ENCODE data around the gene TXNDC5. TPM values are rescaled to one million over a fixed set of nuclear protein-coding genes. Genes with fewer than 3 reads are reported as not detected.
"Not testable (repeated sequence)": the region's sequence is repeated elsewhere in the genome, so short reads cannot be mapped to it uniquely, and the experiment has no call there.

TXNDC5 gene
- polyA plus RNA-seq, 4 donors = 88.5 to 116 (median 98.3) TPM

- DNase-seq (ENCODE audit: low read depth in 4 of 4, low spot score in 2 of 4) = no peak
Observed at GRCh38 chr6:7897461-7898192, 13.0 kb downstream of the TXNDC5 start.

GRCh38 chr6:7896465-7896987 is 14.1 kb downstream of the TXNDC5 start:
- no peak for DNase-seq (ENCODE audit: low read depth in 4 of 4, low spot score in 2 of 4)

DNA sequence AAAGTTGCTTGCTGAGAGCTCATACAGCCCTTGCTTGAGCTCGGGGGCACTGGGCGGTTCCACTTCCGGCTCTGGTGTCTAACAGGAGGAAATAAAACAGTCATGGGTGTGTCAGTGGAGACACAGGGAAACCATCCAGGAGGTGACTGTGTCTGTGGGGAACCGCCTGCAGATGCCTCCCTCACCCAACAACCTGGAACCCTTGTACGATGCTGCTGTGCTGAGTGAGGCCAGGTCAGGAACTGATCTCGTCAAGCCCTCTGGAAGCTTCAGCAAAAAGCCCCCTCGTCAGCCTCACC is 15.5 kb downstream of the TXNDC5 start:
- DNase-seq (ENCODE audit: low read depth in 4 of 4, low spot score in 2 of 4) = no peak

DNA sequence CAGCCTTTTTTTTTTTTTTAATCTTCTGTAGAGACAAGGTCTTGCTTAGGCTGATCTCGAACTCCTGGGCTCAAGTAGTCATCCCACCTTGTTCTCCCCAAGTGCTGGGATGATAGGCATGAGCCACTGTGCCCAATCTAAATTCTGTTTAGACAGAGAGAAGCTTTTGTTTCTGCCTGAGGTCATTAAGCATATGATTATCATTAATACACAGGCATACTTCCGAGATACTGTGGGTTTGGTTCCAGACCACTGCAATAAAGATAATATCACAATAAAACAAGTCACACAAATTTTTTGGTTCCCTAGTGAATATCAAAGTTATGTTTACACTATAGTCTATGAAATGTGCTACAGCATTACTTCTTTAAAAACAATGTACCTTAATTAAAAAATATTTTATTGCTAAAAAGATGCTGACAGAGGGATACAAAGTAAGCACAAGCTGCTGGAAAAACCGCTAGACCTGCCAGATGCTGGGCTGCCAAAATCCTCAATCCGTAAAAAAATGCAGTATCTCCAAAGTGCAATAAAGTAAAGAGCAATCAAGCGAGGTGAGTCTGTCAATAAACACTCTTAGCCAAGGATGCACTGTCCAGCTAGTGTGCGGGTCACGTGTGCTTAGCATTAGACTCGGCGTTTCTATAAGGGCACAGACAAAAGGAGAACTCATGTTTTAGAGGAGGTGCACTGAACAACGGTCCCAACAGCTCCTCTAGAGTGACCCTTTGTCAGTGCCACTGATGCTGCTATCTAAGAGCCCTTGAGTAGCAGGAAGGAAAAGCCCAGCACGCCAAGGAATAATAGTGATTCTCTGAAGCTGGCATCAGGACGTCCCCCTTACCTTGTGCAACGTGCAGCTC is 16.1 kb downstream of the TXNDC5 start:
- DNase-seq (ENCODE audit: low read depth in 4 of 4, low spot score in 2 of 4) = no peak

DNA sequence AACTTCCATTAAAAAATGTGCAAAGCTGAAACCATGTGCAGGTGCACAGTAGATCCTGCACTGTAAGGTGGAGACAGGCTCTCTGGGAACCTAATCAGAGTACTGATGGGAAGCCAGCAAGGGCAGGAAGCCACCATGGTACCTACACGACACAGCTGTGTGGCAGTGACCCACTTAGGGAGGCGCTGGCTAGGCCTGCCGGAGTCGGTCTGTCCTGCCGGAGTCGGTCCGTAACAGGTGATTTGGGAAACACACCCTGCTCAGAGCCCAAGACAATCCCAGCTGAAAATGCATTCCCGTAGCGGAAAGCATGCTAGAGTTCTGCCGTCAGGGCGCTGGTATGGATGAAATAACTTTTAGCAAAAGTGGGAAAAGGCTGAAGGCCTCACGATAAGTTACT is 17.2 kb downstream of the TXNDC5 start:
- DNase-seq (ENCODE audit: low read depth in 4 of 4, low spot score in 2 of 4) = no peak

- DNase-seq (ENCODE audit: low read depth in 4 of 4, low spot score in 2 of 4) = not testable (repeated sequence)
Observed at GRCh38 chr6:7892367-7892766, 18.2 kb downstream of the TXNDC5 start.

DNA sequence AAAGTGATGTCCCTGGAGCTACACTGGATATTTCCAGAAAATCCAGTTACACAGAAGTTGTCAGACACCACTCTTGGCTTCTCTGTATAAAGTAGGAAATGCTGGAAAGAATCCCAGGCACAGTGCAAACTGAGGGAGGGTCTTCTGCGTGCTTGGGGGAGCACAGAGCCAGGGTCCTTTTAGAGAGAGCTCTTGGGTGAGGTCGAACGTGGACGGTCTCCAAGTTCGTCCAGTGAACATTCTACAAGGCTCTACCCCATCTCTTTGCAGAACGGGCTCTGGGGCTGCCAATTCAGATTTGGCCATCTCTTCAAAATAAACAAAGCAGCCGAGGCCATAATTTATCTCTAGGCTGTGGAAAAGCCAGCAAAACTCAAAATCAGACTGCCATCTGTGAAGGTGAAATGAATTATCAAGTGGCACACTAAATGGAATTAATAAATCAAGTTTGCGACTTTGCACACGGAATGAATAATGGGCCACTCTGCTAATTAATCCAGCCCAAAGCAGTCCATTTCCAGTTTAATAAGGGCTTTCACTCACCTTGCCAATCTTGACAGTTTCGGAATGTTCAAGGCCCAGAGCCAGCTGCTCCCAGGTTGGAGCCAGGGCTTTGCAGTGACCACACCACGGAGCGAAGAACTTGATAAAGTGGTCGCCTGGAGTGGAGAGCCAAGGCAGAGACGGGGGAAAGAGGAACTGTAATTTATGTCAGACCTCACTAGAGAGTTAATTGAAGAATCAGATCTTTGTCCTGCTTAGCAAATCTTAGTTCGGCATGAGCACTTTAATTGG is 19.3 kb downstream of the TXNDC5 start:
- no peak for DNase-seq (ENCODE audit: low read depth in 4 of 4, low spot score in 2 of 4)

- no peak for DNase-seq (ENCODE audit: low read depth in 4 of 4, low spot score in 2 of 4)
Observed at GRCh38 chr6:7888587-7889357, 21.8 kb downstream of the TXNDC5 start.

GRCh38 chr6:7887278-7887991 is 23.2 kb downstream of the TXNDC5 start:
- no peak for DNase-seq (ENCODE audit: low read depth in 4 of 4, low spot score in 2 of 4)

DNA sequence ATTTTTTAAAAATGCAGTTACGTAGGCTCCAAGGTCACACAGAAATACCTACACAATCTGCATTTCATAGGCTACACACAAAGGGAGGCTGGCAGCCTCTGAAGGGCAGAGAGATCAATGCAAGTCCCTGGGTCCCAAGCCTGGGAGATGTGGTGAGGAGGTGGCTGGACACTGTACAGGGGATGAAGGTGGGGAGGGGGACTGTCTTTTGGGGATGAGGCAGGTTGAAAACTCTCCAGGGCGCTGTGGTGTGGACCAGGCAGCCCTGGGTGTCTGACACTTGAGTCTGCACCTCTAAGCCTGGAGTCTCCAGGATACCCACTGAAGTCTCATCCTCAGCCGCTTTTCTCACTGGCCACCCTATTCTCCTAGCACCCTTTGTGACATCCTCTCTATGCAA is 24.5 kb downstream of the TXNDC5 start:
- no peak for DNase-seq (ENCODE audit: low read depth in 4 of 4, low spot score in 2 of 4)

GRCh38 chr6:7883381-7883780 is 27.2 kb downstream of the TXNDC5 start:
- no peak for DNase-seq (ENCODE audit: low read depth in 4 of 4, low spot score in 2 of 4)

- DNase-seq (ENCODE audit: low read depth in 4 of 4, low spot score in 2 of 4) = no peak
Observed at GRCh38 chr6:7882505-7883257, 27.9 kb downstream of the TXNDC5 start.

DNA sequence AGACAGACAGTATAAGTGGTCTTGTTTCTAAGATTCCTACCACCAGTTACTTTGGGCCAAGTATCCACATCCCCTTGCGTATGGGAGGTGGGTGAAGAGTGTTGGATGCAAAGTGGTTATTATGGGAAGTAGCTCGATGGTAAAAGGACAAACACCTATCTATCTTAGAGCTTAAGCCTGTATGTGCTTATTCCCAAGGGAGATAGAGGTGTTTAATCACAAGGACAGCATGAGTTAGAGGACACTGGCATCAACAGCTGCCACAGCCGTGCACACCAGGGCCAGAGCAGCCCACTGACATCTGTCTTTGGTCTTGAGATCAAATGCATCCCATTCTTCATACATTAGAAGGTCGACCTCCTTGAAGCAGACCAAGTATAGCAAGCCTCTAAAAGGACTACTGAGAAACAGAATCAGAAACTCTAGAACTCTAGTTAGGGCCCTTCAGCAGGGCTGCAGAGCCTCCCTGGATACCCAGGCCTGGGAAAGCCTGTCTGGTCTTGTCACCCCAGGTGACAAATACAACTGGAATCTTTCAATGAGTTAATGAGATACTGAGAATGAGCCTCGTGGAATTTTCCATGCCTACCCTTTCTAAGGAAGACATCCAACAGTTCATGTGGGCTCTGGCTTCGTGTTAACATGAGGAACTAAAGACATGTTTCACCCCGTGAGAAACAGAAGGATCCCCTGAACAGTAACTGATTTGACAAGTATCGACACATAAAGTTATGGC is 28.7 kb downstream of the TXNDC5 start:
- DNase-seq (ENCODE audit: low read depth in 4 of 4, low spot score in 2 of 4) = no peak

DNA sequence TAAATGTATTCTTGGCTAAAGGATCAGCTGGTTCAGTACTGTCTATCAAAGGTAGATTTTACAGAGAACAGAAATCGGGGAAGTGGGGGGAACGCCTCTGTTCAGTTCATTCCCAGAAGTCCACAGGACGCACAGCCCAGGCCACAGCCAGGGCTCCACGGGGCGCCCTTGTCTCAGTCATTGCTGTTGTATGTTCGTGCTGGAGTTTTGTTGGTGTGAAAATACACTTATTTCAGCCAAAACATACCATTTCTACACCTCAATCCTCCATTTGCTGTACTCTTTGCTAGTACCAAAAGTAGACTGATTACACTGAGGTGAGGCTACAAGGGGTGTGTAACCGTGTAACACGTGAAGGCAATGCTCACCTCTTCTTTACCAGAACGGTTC is 29.9 kb downstream of the TXNDC5 start:
- DNase-seq (ENCODE audit: low read depth in 4 of 4, low spot score in 2 of 4) = no peak

- no peak for DNase-seq (ENCODE audit: low read depth in 4 of 4, low spot score in 2 of 4)
Observed at GRCh38 chr6:7879980-7880717, 30.4 kb downstream of the TXNDC5 start.

GRCh38 chr6:7879579-7879978 is 31.0 kb downstream of the TXNDC5 start:
- no peak for DNase-seq (ENCODE audit: low read depth in 4 of 4, low spot score in 2 of 4)

GRCh38 chr6:7879043-7879442 is 31.5 kb downstream of the TXNDC5 start:
- DNase-seq (ENCODE audit: low read depth in 4 of 4, low spot score in 2 of 4) = no peak

Data from left renal cortex interstitium (tissue), 4 donors.